OCI-LY7 (cell line): ENCODE data around the gene CREB3L1.

Source experiments
- CTCF ChIP-seq: fragments of 200-600 bp; sonication (generic); conservative IDR thresholded peaks from 2 replicates; pipeline ENCODE4 v1.5.1; 2014; ENCODE audit warnings: mild to moderate bottlenecking, antibody characterized with exemption, low read length, moderate library complexity, mixed read lengths
- EZH2phosphoT487 ChIP-seq: fragments of 200-600 bp; sonication (generic); IDR thresholded peaks from 2 replicates; pipeline ENCODE4 v1.6.1; 2018; ENCODE audit warnings: low read depth, borderline replicate concordance, mild to moderate bottlenecking, mixed run types, antibody characterized with exemption, low read length, moderate library complexity, mixed read lengths

GRCh38 chr11:46330154-46330553 is 52.7 kb downstream of the CREB3L1 start:
- no peak for TF ChIP-seq CTCF
- TF ChIP-seq EZH2phosphoT487: no peak
